Occipital lobe (tissue), 2 donors: Measurements from ENCODE around the gene ITPR1. TPM values are rescaled to one million over a fixed set of nuclear protein-coding genes. Genes with fewer than 3 reads are reported as not detected.

Experiments used
- DNase-seq: peaks from one replicate; lab custom pipeline; 2025; lab: John Stamatoyannopoulos, UW
- total RNA-seq: library from RNA; depleted of rRNA; stranded (reverse); fragments of >200 nt; gene quantifications from one replicate; pipeline ENCODE4 v1.2.3, GENCODE V29; 2014

ITPR1 gene
- total RNA-seq, 1 donor from 2014 or later: 136 TPM

GRCh38 chr3:4478261-4478660 is 14.9 kb upstream of the ITPR1 start:
- no peak for DNase-seq

- DNase-seq: no peak
Measured at GRCh38 chr3:4491855-4492207, 1.3 kb upstream of the ITPR1 start.

- peak; percentile 65 for DNase-seq
Measured at GRCh38 chr3:4492208-4493013, 737 bp upstream of the ITPR1 start.

GRCh38 chr3:4493941-4494894 is 1.1 kb downstream of the ITPR1 start:
- DNase-seq: peak; percentile 61

- no peak for DNase-seq
Measured at GRCh38 chr3:4494895-4495264, 1.7 kb downstream of the ITPR1 start.

- DNase-seq: no peak
Measured at GRCh38 chr3:4495294-4496086, 2.3 kb downstream of the ITPR1 start.

- DNase-seq: no peak
Measured at GRCh38 chr3:4496087-4496452, 2.9 kb downstream of the ITPR1 start.

GRCh38 chr3:4497005-4497692 is 4.0 kb downstream of the ITPR1 start:
- DNase-seq: no peak

GRCh38 chr3:4497843-4498324 is 4.7 kb downstream of the ITPR1 start:
- no peak for DNase-seq

GRCh38 chr3:4498446-4498845 is 5.3 kb downstream of the ITPR1 start:
- no peak for DNase-seq

GRCh38 chr3:4501437-4501836 is 8.3 kb downstream of the ITPR1 start:
- no peak for DNase-seq

- no peak for DNase-seq
Measured at GRCh38 chr3:4501927-4502326, 8.8 kb downstream of the ITPR1 start.

GRCh38 chr3:4503050-4503449 is 9.9 kb downstream of the ITPR1 start:
- no peak for DNase-seq

- no peak for DNase-seq
Measured at GRCh38 chr3:4504340-4505261, 11.5 kb downstream of the ITPR1 start.

GRCh38 chr3:4505688-4506558 is 12.8 kb downstream of the ITPR1 start:
- DNase-seq: no peak

GRCh38 chr3:4506559-4507023 is 13.4 kb downstream of the ITPR1 start:
- DNase-seq: no peak

GRCh38 chr3:4507024-4507596 is 14.0 kb downstream of the ITPR1 start:
- DNase-seq: no peak
